GM12878 (cell line): Measurements from ENCODE around the gene CENPX.

Experiments
- CBX5 ChIP-seq: sonication (generic); IDR thresholded peaks from 2 replicates; pipeline ENCODE4 v1.6.1; 2016; ENCODE audit warnings: low read depth, moderate library complexity, mild to moderate bottlenecking, inconsistent platforms
- HCFC1 ChIP-seq: fragments of 150-350 bp; IDR thresholded peaks from 2 replicates; pipeline ENCODE4 v1.6.1; 2014; ENCODE audit warnings: low read length
- POLR2A ChIP-seq: IDR thresholded peaks from 2 replicates; pipeline ENCODE4 v1.6.1; 2011; ENCODE audit warnings: low read depth, mild to moderate bottlenecking, low read length
- USF2 ChIP-seq: IDR thresholded peaks from 2 replicates; pipeline ENCODE4 v1.6.1; 2011; ENCODE audit warnings: low read depth, low read length, improper control_type of control experiment, borderline replicate concordance
- ZZZ3 ChIP-seq: IDR thresholded peaks from 2 replicates; pipeline ENCODE4 v1.6.1; 2011; ENCODE audit warnings: low read depth; ENCODE audit not compliant: control insufficient read depth, insufficient read length

GRCh38 chr17:82045936-82046484 is 23.3 kb upstream of the CENPX start:
- TF ChIP-seq ZZZ3 (no peak), CBX5 (no peak), POLR2A (no peak), HCFC1 (no peak), USF2 (no peak)
